ENCODE results near the gene RAB30.
"Not testable (repeated sequence)": the region's sequence is repeated elsewhere in the genome, so short reads cannot be mapped to it uniquely, and the experiment has no call there.

Gene RAB30

GRCh38 chr11:82943430-82943829, 128.3 kb downstream of the RAB30 start:
- not testable (repeated sequence) for DNase-seq (ENCODE audit: low read depth)

GRCh38 chr11:82942376-82942775, 129.3 kb downstream of the RAB30 start:
- no peak for DNase-seq (ENCODE audit: low read depth)

- DNase-seq (ENCODE audit: low read depth), result no peak
These were observed 132.2 kb downstream of the RAB30 start for GRCh38 chr11:82939456-82939855.

- no peak for DNase-seq (ENCODE audit: low read depth)
These were observed 134.1 kb downstream of the RAB30 start for GRCh38 chr11:82937554-82937953.

DNA sequence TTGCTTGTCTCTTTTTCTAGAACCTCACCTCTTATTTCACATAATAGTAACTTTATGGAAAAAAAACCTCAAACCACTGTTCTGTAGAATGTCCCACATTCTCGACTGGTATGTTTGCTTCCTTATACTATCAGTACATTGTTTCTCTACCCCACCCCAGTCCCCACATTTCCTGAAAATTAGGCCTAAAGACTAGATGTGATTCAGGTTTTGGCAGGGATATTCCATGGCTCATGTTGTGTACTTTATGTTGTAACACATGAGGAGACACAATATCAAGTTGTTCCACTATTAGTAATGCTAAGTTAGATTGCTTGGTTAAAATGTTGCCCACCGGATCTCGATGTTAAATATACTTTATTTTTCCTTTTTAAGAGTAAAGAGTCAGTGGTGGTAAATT, 135.4 kb downstream of the RAB30 start:
- no peak for DNase-seq (ENCODE audit: low read depth)

DNA sequence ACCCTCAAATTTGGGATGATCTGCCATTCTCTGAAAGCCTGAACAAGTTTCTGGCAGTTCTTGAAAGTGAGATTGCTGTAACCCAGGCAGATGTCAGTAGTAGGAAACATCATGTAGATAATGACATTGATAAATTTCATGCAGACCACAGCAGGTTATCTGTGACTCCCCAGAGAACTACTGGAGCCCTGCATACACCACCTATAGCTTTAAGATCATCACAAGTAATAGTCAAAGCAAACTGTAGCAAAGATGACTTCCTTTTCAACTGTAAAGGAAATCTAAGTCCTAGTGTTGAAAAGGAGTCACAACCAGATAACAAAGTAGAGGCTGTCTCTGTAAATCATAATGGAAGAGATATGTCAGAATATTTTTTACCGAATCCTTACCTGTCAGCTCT, 139.1 kb downstream of the RAB30 start:
- no peak for DNase-seq (ENCODE audit: low read depth)

- no peak for DNase-seq (ENCODE audit: low read depth)
These were observed 141.0 kb downstream of the RAB30 start for GRCh38 chr11:82930734-82931133.

DNA sequence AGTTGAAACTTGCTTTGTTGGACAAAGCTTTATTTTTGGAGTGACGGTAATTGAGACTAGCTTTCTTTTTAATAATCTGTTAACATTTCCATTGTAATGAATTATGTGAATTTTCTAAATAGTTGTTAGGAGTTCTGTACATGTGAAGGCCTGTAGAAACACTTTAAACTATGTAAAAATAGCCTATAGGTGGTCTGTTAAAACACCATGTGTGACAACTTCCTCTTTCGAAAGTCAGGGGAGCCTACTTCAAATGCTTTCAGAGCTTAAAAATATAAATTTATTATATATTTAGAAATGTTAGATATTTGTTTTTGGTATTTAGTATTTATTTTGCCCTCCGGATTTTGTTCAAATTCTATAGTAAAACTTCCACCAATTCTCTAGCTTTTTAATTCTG, 141.5 kb downstream of the RAB30 start:
- no peak for DNase-seq (ENCODE audit: low read depth)

GRCh38 chr11:82929121-82929520, 142.6 kb downstream of the RAB30 start:
- DNase-seq (ENCODE audit: low read depth), result no peak

- peak; percentile 80 for DNase-seq (ENCODE audit: low read depth)
These were observed 144.3 kb downstream of the RAB30 start for GRCh38 chr11:82927264-82927880.

- DNase-seq (ENCODE audit: low read depth), result no peak
These were observed 147.0 kb downstream of the RAB30 start for GRCh38 chr11:82924522-82925224.
